ENCODE measurements around the gene APAF1.

APAF1 gene

GRCh38 chr12:98769068-98769467, 124.0 kb downstream of the APAF1 start:
- Histone ChIP-seq H3K4me2 (ENCODE audit: insufficient read depth, low read length) (no peak overlapping the region), H4K20me1 (ENCODE audit: insufficient read depth, low read length) (no peaks in the 10 kb centered on the region), H3K27me3 (ENCODE audit: insufficient read depth, low read length, poor library complexity) (peaks cover 7% of the 10 kb centered on the region), H3K79me2 (ENCODE audit: insufficient read depth, low read length) (no peaks in the 10 kb centered on the region), H3K9me3 (ENCODE audit: insufficient read depth, low read length, severe bottlenecking) (no peaks in the 10 kb centered on the region), H3K4me1 (ENCODE audit: insufficient read depth, low read length) (no peaks in the 10 kb centered on the region), H3K27ac (ENCODE audit: low read length) (no peak overlapping the region), H3K36me3 (ENCODE audit: insufficient read depth, low read length) (no peaks in the 10 kb centered on the region), H2AFZ (ENCODE audit: low read depth, low read length) (no peak overlapping the region), H3K4me3 (ENCODE audit: low read depth in 1 of 2, low read length in 2 of 2) (no peak overlapping the region), H3K9ac (ENCODE audit: low read depth, low read length) (no peak overlapping the region)
- DNase-seq (no peak), ATAC-seq (ENCODE audit: insufficient read depth, low read depth) (no peak)
- TF ChIP-seq EZH2 (IDR thresholded peaks at IDR 0.05; ENCODE audit: borderline replicate concordance, low read depth, low read length, severe bottlenecking) = no peak
- no peak for TF ChIP-seq CTCF (IDR thresholded peaks at IDR 0.05; ENCODE audit: borderline replicate concordance, extremely low read depth, low read length, poor library complexity, severe bottlenecking)

GRCh38 chr12:98770230-98770629, 125.1 kb downstream of the APAF1 start:
- TF ChIP-seq EZH2 (IDR thresholded peaks at IDR 0.05; ENCODE audit: borderline replicate concordance, low read depth, low read length, severe bottlenecking) = no peak
- no peak for TF ChIP-seq CTCF (IDR thresholded peaks at IDR 0.05; ENCODE audit: borderline replicate concordance, extremely low read depth, low read length, poor library complexity, severe bottlenecking)
- Histone ChIP-seq H3K4me1 (ENCODE audit: insufficient read depth, low read length) (no peaks in the 10 kb centered on the region), H3K9me3 (ENCODE audit: insufficient read depth, low read length, severe bottlenecking) (no peaks in the 10 kb centered on the region), H3K9ac (ENCODE audit: low read depth, low read length) (no peak overlapping the region), H4K20me1 (ENCODE audit: insufficient read depth, low read length) (no peaks in the 10 kb centered on the region), H3K79me2 (ENCODE audit: insufficient read depth, low read length) (no peaks in the 10 kb centered on the region), H3K4me2 (ENCODE audit: insufficient read depth, low read length) (no peak overlapping the region), H3K27ac (ENCODE audit: low read length) (no peak overlapping the region), H2AFZ (ENCODE audit: low read depth, low read length) (no peak overlapping the region), H3K36me3 (ENCODE audit: insufficient read depth, low read length) (no peaks in the 10 kb centered on the region), H3K4me3 (ENCODE audit: low read depth in 1 of 2, low read length in 2 of 2) (no peak overlapping the region), H3K27me3 (ENCODE audit: insufficient read depth, low read length, poor library complexity) (peaks cover 12% of the 10 kb centered on the region)
- ATAC-seq (ENCODE audit: insufficient read depth, low read depth) = no peak
- DNase-seq = no peak

- Histone ChIP-seq H3K36me3 (ENCODE audit: insufficient read depth, low read length) (no peaks in the 10 kb centered on the region), H3K27ac (ENCODE audit: low read length) (no peak overlapping the region), H3K9me3 (ENCODE audit: insufficient read depth, low read length, severe bottlenecking) (no peaks in the 10 kb centered on the region), H3K4me1 (ENCODE audit: insufficient read depth, low read length) (no peaks in the 10 kb centered on the region), H2AFZ (ENCODE audit: low read depth, low read length) (no peak overlapping the region), H4K20me1 (ENCODE audit: insufficient read depth, low read length) (no peaks in the 10 kb centered on the region), H3K4me3 (ENCODE audit: low read depth in 1 of 2, low read length in 2 of 2) (no peak overlapping the region), H3K9ac (ENCODE audit: low read depth, low read length) (no peak overlapping the region), H3K79me2 (ENCODE audit: insufficient read depth, low read length) (no peaks in the 10 kb centered on the region), H3K4me2 (ENCODE audit: insufficient read depth, low read length) (no peak overlapping the region), H3K27me3 (ENCODE audit: insufficient read depth, low read length, poor library complexity) (peaks cover 26% of the 10 kb centered on the region)
- TF ChIP-seq CTCF (IDR thresholded peaks at IDR 0.05; ENCODE audit: borderline replicate concordance, extremely low read depth, low read length, poor library complexity, severe bottlenecking) (no peak), EZH2 (IDR thresholded peaks at IDR 0.05; ENCODE audit: borderline replicate concordance, low read depth, low read length, severe bottlenecking) (no peak)
- DNase-seq (no peak), ATAC-seq (ENCODE audit: insufficient read depth, low read depth) (no peak)
Observed at GRCh38 chr12:98771811-98772752, 127.0 kb downstream of the APAF1 start.
